GM18517 (cell line): Measurements from ENCODE around the gene CDC37L1.

ENCODE experiments used
- ATAC-seq: cut with Tn5 transposase; IDR thresholded peaks from one replicate; pipeline ENCODE4 v1.9.1; 2021; ENCODE audit warnings: mild to moderate bottlenecking, moderate library complexity; ENCODE audit not compliant: unreplicated experiment

The CDC37L1 gene

GRCh38 chr9:4667681-4668080 is 11.7 kb upstream of the CDC37L1 start:
- ATAC-seq: no peak

GRCh38 chr9:4668604-4669003 is 10.8 kb upstream of the CDC37L1 start:
- no peak for ATAC-seq

GRCh38 chr9:4669890-4670289 is 9.5 kb upstream of the CDC37L1 start:
- ATAC-seq: no peak

- no peak for ATAC-seq
These were observed 8.8 kb upstream of the CDC37L1 start for GRCh38 chr9:4670591-4670990.

- ATAC-seq: no peak
These were observed 7.6 kb upstream of the CDC37L1 start for GRCh38 chr9:4671737-4672136.

GRCh38 chr9:4674783-4675182 is 4.6 kb upstream of the CDC37L1 start:
- ATAC-seq: no peak

GRCh38 chr9:4677392-4677791 is 2.0 kb upstream of the CDC37L1 start:
- ATAC-seq: no peak

GRCh38 chr9:4678679-4679267 is 596 bp upstream of the CDC37L1 start:
- peak; percentile 6 for ATAC-seq

GRCh38 chr9:4680173-4680525 is 780 bp downstream of the CDC37L1 start:
- peak; percentile 4 for ATAC-seq

- ATAC-seq: no peak
These were observed 1.4 kb downstream of the CDC37L1 start for GRCh38 chr9:4680750-4681149.

- ATAC-seq: no peak
These were observed 5.5 kb downstream of the CDC37L1 start for GRCh38 chr9:4684820-4685219.

- ATAC-seq: no peak
These were observed 6.7 kb downstream of the CDC37L1 start for GRCh38 chr9:4686112-4686511.

GRCh38 chr9:4686584-4686983 is 7.2 kb downstream of the CDC37L1 start:
- ATAC-seq: no peak

GRCh38 chr9:4689021-4689420 is 9.7 kb downstream of the CDC37L1 start:
- no peak for ATAC-seq

- ATAC-seq: peak; percentile 75
These were observed 10.3 kb downstream of the CDC37L1 start for GRCh38 chr9:4689687-4690104.

- peak; percentile 33 for ATAC-seq
These were observed 10.8 kb downstream of the CDC37L1 start for GRCh38 chr9:4690144-4690543.

GRCh38 chr9:4691795-4692194 is 12.4 kb downstream of the CDC37L1 start:
- ATAC-seq: no peak

GRCh38 chr9:4700091-4700490 is 20.7 kb downstream of the CDC37L1 start:
- no peak for ATAC-seq

- no peak for ATAC-seq
These were observed 21.6 kb downstream of the CDC37L1 start for GRCh38 chr9:4700932-4701331.

GRCh38 chr9:4701526-4701925 is 22.2 kb downstream of the CDC37L1 start:
- ATAC-seq: no peak

GRCh38 chr9:4704129-4704528 is 24.8 kb downstream of the CDC37L1 start:
- ATAC-seq: no peak

GRCh38 chr9:4706021-4706420 is 26.7 kb downstream of the CDC37L1 start:
- ATAC-seq: no peak

GRCh38 chr9:4706971-4707622 is 27.7 kb downstream of the CDC37L1 start:
- ATAC-seq: no peak
